ENCODE data around the gene SLC22A3.

DNA sequence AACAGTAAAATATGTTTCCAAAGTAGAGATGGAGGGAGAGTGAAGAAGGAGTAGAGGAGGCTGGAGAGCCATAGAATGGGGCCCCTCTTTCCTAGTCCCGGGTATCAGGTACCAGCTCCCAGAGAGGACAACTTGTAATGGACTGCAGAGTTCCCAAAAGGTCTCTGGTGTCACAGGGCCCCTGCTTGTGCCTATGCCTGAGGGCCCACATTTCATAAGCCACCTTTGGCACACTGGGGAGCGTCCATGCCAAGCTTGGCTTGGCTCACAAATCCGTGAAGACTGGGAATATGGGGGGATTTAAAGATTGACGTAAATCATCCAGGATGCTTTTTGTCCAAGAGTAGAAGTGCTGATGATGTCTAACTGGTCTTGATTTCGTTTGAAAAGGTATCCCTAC, 16.4 kb upstream of the SLC22A3 start:
- TF ChIP-seq, protein P1, sequence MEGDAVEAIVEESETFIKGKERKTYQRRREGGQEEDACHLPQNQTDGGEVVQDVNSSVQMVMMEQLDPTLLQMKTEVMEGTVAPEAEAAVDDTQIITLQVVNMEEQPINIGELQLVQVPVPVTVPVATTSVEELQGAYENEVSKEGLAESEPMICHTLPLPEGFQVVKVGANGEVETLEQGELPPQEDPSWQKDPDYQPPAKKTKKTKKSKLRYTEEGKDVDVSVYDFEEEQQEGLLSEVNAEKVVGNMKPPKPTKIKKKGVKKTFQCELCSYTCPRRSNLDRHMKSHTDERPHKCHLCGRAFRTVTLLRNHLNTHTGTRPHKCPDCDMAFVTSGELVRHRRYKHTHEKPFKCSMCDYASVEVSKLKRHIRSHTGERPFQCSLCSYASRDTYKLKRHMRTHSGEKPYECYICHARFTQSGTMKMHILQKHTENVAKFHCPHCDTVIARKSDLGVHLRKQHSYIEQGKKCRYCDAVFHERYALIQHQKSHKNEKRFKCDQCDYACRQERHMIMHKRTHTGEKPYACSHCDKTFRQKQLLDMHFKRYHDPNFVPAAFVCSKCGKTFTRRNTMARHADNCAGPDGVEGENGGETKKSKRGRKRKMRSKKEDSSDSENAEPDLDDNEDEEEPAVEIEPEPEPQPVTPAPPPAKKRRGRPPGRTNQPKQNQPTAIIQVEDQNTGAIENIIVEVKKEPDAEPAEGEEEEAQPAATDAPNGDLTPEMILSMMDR (IDR thresholded peaks at IDR 0.05) = no peak
- TF ChIP-seq ZFX (IDR thresholded peaks at IDR 0.05; ENCODE audit: borderline replicate concordance) = no peak
